GM18870 (cell line): ENCODE data around the gene ROCK2.

ENCODE experiments used
- ATAC-seq: cut with Tn5 transposase; IDR thresholded peaks from one replicate; pipeline ENCODE4 v1.9.1; 2021; ENCODE audit warnings: moderate library complexity; ENCODE audit not compliant: unreplicated experiment

ROCK2 gene

GRCh38 chr2:11158916-11159573, 185.4 kb downstream of the ROCK2 start:
- ATAC-seq = no peak

GRCh38 chr2:11157731-11158130, 186.7 kb downstream of the ROCK2 start:
- ATAC-seq = no peak

- ATAC-seq = no peak
Observed at GRCh38 chr2:11157296-11157695, 187.1 kb downstream of the ROCK2 start.

GRCh38 chr2:11156396-11157075, 187.9 kb downstream of the ROCK2 start:
- no peak for ATAC-seq

- ATAC-seq = peak; percentile 69
Observed at GRCh38 chr2:11155381-11156035, 188.9 kb downstream of the ROCK2 start, which contains the start of gene SLC66A3. Gene SLC66A3 (plus strand): TSS chr2:11155467. CDS start chr2:11155547, 80 bp downstream.

- ATAC-seq = peak; percentile 54
Observed at GRCh38 chr2:11154923-11155380, 189.5 kb downstream of the ROCK2 start.

- peak; percentile 26 for ATAC-seq
Observed at GRCh38 chr2:11154016-11154922, 190.2 kb downstream of the ROCK2 start.

- no peak for ATAC-seq
Observed at GRCh38 chr2:11152591-11152990, 191.8 kb downstream of the ROCK2 start.

- ATAC-seq = no peak
Observed at GRCh38 chr2:11147263-11147662, 197.2 kb downstream of the ROCK2 start.

GRCh38 chr2:11146076-11146475, 198.4 kb downstream of the ROCK2 start:
- ATAC-seq = no peak

- no peak for ATAC-seq
Observed at GRCh38 chr2:11145350-11145749, 199.1 kb downstream of the ROCK2 start.

- ATAC-seq = no peak
Observed at GRCh38 chr2:11144738-11145079, 199.7 kb downstream of the ROCK2 start.

- no peak for ATAC-seq
Observed at GRCh38 chr2:11144077-11144737, 200.2 kb downstream of the ROCK2 start.

GRCh38 chr2:11142987-11143386, 201.4 kb downstream of the ROCK2 start:
- ATAC-seq = no peak

GRCh38 chr2:11142330-11142729, 202.1 kb downstream of the ROCK2 start:
- no peak for ATAC-seq

- no peak for ATAC-seq
Observed at GRCh38 chr2:11141319-11141718, 203.1 kb downstream of the ROCK2 start.

- ATAC-seq = no peak
Observed at GRCh38 chr2:11140492-11140891, 203.9 kb downstream of the ROCK2 start.

GRCh38 chr2:11134349-11134748, 210.1 kb downstream of the ROCK2 start:
- no peak for ATAC-seq

GRCh38 chr2:11133936-11134320, 210.5 kb downstream of the ROCK2 start:
- ATAC-seq = no peak

GRCh38 chr2:11133238-11133935, 211.0 kb downstream of the ROCK2 start:
- no peak for ATAC-seq
